NCI-H446 treated with DMSO at 0.1 percent for 48 hours (cell line): ENCODE data around the gene SCD.

Experiments
- DNase-seq: peaks from one replicate; lab custom pipeline; 2025; lab: John Stamatoyannopoulos, UW

The SCD gene

GRCh38 chr10:100401631-100402328, 54.7 kb downstream of the SCD start:
- no peak for DNase-seq

GRCh38 chr10:100403734-100404133, 56.7 kb downstream of the SCD start:
- peak; percentile 35 for DNase-seq

- no peak for DNase-seq
Measured at GRCh38 chr10:100413173-100413572, 66.1 kb downstream of the SCD start.
